EH (cell line): ENCODE measurements around the gene LZTS2.

Source experiments
- DNase-seq: peaks from one replicate; pipeline ENCODE4 v3.0.0-alpha.2; 2015; ENCODE audit warnings: low read depth

Gene LZTS2

GRCh38 chr10:101052285-101052684 lies 52.7 kb downstream of the LZTS2 start:
- DNase-seq = peak; percentile 85

DNA sequence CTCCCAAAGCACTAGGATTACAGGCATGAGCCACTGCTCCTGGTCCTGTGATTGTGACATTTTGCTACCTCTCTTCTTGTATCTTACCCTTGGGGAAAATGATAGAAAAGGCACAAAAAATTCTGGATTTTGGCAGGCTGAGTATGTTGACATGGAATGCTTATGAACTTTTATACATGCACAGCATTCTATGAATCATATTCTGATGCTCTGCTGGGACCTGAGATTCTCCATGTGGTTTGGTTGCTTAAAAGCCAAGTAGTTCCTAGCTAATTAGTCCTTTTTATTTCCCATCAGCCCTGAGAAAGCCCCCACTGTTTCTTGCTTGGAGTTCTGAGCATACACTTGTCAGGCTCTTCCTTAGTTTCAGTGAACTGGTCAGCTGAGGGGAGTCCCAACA lies 53.9 kb downstream of the LZTS2 start:
- DNase-seq = peak; percentile 75

DNA sequence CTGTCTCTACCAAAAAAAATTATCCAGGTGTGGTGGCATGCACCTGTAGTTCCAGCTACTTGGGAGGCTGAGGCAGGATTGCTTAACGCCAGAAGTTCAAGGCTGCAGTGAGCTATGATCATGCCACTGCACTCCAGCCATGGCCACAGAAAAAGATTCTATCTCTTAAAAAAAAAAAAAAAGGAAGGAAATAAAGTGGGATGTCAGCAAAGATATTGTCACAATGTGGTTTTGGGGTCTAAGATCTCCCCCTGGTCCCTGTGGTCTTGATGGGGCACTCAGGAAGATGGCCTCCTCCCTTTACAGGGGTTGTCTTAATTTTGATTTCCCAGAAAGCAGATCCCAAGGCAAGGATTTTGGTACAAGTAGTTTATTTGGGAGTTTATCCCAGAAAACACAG lies 54.7 kb downstream of the LZTS2 start:
- no peak for DNase-seq

DNA sequence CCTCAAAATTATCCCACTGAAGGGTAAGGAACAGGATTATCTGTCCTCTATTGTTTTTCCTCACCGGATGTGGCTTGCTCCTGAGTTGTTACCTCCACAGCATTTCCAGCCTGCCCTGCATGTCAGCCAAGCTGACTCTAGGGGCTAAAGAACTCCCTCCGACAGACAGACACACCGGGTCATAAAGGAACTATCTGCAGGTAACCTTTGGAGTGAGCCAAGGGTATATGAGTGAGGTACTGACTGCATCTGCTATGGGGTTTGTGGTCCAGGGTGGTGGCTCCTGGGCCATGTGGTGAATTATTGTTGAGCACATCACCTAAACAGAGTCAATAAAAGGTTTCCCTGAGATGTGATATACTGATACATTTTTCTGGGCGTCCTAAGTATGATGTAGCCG lies 55.3 kb downstream of the LZTS2 start:
- DNase-seq = no peak

DNA sequence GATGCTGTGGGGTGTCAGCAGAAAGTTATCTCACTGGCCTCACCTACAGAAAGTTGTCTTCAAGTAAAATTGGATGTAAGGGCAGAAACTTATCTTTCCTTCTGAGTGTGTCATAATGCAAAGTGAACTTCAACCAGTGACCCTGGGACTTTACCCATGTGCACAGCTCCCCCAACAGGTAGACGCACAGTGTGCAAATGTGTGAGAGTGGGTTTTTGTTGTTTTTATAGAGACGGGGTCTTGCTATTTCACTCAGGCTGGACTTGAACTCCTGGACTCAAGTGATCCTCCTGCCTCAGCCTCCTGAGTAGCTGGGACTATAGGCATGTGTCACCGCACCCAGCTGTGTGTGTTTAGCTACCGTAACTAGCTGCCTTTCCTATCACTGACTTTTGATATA lies 55.8 kb downstream of the LZTS2 start:
- DNase-seq = no peak

DNA sequence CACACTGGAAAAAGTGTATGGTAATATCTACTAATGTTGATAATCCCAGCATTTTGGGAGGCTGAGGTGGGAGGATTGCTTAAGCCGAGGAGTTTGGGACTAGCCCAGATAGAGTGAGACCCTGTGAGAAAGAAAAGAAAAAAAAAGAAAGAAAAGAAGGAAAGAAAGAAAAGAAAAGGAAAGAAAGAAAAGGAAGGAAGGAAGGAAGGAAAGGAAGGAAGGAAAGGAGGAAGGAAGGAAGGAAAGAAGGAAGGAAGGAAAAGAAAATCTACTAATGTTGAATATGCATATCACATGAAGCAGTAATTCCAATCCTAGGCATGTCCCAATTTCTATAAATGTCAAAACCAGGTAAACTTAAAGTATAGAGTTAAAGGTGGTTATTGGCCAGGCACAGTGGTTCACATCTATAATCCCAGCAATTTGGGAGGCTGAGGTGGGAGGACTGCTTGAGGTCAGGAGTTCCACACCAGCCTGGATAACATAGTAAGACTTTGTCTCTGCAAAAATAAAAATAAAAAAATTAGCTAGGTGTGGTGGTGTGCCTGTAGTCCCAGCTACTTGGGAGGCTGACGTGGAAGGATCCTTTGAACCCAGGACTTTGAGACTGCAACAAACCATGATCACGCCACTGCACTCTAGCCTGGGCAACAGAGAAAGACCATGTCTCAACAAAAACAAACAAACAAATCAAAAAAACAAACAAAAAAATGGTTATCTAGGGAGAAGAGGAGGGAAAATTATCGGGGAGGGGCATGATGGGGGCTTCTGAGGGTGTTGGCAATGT lies 57.0 kb downstream of the LZTS2 start:
- DNase-seq = no peak
